NCI-H1105 treated with DMSO at 0.1 percent for 48 hours (cell line): Measurements from ENCODE around the gene GRIK2.

Source experiments
- DNase-seq: peaks from one replicate; lab custom pipeline; 2025; lab: John Stamatoyannopoulos, UW

The GRIK2 gene

DNA sequence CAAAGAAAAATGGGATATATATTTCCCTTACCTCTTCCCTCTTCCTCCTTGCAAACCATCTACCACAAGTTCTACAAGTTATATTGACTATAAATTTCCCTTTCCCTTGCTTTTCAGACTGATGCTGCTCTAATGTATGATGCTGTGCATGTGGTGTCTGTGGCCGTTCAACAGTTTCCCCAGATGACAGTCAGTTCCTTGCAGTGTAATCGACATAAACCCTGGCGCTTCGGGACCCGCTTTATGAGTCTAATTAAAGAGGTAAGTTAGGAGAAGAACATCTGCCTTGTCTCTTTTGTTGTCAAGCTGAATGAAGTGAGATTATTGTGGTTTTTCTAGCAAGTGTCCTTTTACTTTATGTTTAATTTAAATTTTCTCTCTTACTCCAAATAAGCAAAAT lies 406.0 kb downstream of the GRIK2 start:
- no peak for DNase-seq

GRCh38 chr6:101800598-101800997 lies 407.1 kb downstream of the GRIK2 start:
- DNase-seq, result no peak

GRCh38 chr6:101803136-101803535 lies 409.6 kb downstream of the GRIK2 start:
- no peak for DNase-seq

GRCh38 chr6:101806241-101806640 lies 412.7 kb downstream of the GRIK2 start:
- DNase-seq, result no peak

GRCh38 chr6:101811108-101811507 lies 417.6 kb downstream of the GRIK2 start:
- no peak for DNase-seq

GRCh38 chr6:101816716-101817115 lies 423.2 kb downstream of the GRIK2 start:
- DNase-seq, result no peak

DNA sequence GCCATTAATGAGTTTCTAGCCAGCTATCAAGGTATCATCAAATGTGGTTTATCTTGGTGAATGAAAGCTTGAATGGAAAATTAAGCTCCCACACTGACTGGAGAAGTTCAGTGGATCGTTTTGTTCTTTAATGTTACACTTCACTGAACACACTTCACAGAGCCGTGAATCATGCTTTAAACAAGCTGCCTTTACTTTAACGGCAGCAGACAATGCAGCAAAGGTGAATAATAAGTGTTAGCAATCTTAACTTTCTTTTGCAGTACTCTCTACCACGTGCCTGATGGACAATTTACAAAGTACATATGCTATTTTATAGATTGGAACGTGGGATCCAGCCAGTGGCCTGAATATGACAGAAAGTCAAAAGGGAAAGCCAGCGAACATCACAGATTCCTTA lies 424.5 kb downstream of the GRIK2 start:
- peak; percentile 38 for DNase-seq

- DNase-seq, result no peak
These were observed 431.2 kb downstream of the GRIK2 start for GRCh38 chr6:101824551-101825345.

DNA sequence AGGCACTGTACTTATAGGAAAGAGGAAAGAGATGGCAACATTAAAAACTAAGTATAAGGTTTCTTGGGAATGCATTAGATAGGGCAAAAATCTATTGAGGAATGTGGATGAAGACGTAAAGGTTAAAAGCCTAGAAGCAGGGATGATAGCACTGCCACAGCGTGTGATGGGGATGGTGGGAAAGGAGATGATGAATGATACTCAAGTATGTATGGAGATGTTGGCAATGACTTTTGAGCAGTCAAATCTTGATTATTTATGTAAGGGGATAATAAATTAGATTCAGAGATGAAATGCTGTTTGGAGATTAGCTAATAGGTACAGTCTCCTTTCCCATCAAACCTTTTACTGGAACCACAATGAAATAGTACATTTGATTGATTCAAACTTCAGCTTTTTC lies 432.8 kb downstream of the GRIK2 start:
- DNase-seq, result no peak

GRCh38 chr6:101826678-101827077 lies 433.2 kb downstream of the GRIK2 start:
- DNase-seq, result no peak

DNA sequence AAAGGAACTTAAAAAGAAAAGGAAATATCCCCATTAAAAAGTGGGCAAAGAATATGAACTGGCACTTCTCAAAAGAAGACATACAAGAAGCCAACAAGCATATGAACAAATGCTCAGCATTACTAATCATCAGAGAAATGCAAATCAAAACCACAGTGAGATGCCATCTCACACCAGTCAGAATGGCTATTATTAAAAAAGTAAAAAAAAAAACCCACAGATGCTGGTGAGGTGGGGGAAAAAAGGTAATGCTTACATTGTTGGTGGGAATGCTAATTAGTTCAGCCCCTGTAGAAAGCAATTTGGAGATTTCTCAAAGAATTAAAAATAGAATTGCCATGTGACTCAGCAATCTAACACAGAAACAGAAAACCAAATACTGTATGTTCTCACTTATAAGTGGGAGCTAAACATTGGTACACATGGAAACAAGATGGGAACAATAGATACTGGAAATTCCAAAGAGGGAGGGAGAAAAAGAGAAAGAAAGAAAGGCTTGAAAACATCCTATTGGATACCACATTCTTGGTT lies 437.1 kb downstream of the GRIK2 start:
- DNase-seq, result no peak

DNA sequence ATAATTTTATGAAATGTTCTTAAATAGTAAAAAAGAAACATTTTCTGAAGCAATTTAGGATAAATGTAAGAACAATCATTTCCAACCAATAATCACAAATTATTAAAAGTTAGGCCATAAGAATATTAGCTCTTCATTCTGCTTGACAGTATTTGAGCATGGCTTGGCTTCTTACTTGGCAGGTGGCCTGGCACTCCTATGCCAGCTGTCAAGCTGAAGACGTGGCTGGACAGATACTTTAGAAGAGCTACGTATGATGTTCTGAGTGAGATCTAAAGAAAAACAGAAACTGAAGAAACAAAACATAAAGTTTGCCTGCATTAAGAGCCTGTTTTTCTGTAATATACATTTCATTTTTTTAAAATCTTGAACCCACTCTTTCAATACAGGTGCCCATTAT lies 438.9 kb downstream of the GRIK2 start:
- DNase-seq, result peak; percentile 35

DNA sequence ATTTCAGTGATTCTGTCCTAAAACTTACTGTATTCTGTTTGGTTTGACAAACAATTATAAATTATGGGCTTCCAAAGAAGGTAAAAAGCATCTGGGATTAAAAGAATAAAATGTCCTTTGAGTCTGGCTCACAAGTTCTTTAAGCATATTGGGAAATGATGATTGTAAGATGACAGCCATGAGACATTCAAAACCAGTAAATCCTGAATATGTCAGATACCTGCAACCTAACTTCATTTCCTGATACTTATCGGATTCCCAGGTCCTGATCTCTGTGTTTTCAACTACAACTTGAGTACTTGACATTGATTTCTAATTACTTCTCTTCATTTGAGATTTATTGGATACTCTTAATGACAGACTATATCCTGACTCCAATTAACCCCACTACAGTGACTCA lies 446.6 kb downstream of the GRIK2 start:
- no peak for DNase-seq

GRCh38 chr6:101845172-101845571 lies 451.7 kb downstream of the GRIK2 start:
- no peak for DNase-seq

GRCh38 chr6:101845621-101846020 lies 452.1 kb downstream of the GRIK2 start:
- no peak for DNase-seq

DNA sequence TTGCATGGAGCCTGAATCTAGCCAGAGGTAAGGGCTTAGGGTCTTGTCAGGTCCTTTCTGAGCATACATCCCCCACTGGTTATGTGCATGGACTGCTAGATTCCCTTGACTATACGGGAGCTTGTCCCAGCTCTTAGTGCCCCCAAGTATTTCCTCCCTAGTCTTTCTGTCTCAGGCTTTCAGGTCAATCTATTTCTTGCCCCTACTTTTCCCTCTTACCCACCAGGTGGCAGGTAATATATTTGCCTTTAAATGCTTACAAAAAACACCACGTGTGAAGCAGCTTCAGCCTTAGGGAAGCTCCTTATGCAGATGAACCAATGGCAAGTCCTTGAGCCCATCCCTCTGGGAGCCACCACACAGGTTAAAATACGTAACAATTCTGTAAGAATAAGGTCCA lies 454.2 kb downstream of the GRIK2 start:
- DNase-seq, result no peak

GRCh38 chr6:101851911-101852310 lies 458.4 kb downstream of the GRIK2 start:
- no peak for DNase-seq

- DNase-seq, result no peak
These were observed 459.9 kb downstream of the GRIK2 start for GRCh38 chr6:101853231-101854085.

DNA sequence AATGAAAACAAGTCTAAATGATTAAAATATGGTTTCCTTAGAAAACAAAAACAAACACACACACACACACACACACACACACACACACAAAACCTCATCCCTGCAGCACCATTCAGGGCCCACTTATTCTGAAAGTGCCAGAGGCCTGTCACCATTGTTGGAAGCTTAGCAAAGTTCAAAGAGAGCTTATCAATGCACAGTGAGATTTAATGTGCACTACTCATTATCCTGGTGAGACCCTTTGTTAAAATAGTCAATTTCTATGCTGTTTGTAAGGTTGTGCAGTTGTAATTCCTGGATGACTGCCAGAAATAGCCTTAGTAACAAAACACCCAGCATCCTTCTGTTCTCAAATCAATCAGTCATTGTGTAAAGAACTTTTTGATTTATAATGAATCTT lies 482.9 kb downstream of the GRIK2 start:
- DNase-seq, result peak; percentile 58

GRCh38 chr6:101878554-101879276 lies 485.2 kb downstream of the GRIK2 start:
- DNase-seq, result no peak

DNA sequence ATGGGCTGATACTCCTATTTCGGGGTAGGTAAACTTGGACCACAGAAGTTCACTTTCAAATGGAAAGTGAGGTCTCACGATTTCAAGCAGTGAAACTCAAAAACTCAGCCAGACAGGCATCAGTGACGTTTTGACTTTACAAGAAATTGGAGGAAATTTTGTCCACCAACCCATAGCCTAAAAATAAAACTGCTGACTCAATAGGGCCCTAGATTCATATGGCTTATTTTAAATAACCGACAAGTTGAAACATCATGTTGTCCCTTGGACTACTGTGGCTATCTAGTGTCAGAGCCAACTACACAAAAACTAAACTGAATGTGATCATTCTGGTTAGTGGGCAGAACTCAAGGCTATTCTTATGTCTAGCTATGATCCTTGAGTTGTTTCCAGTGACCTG lies 486.3 kb downstream of the GRIK2 start:
- DNase-seq, result no peak

DNA sequence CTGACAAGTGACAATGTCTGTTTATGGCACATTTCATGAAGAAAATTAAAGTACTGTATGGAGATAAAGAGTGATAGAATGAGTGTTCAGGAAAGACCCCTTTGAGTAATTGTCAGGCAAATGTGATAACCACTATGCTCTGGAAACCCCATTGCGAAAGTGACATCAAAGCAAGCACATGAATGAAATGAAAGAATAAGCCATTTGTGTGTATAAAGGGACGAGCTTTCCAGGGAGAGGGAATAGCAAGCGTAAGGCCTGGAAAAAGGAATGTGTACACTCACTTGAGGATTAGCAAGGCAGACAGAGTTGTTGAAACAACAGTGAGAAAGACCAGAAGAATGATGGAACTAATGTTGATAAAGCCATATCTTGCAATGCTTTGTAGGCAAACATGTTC lies 490.0 kb downstream of the GRIK2 start:
- no peak for DNase-seq
